GM20000 (cell line): ENCODE results near the gene MEGF6.

Experiments
- DNase-seq: peaks from one replicate; pipeline ENCODE4 v3.0.0; 2012; ENCODE audit warnings: low spot score
- CTCF ChIP-seq: IDR thresholded peaks from 2 replicates; pipeline ENCODE4 v1.5.1; 2012; ENCODE audit warnings: mild to moderate bottlenecking, control low read depth; ENCODE audit errors: extremely low read depth, missing control alignments

The MEGF6 gene

GRCh38 chr1:3509721-3510120 is 101.6 kb downstream of the MEGF6 start:
- no peak for TF ChIP-seq CTCF
- DNase-seq: no peak

GRCh38 chr1:3508757-3509415 is 102.4 kb downstream of the MEGF6 start:
- DNase-seq: no peak
- TF ChIP-seq CTCF: no peak

GRCh38 chr1:3507636-3508275 is 103.6 kb downstream of the MEGF6 start:
- no peak for DNase-seq
- no peak for TF ChIP-seq CTCF

DNA sequence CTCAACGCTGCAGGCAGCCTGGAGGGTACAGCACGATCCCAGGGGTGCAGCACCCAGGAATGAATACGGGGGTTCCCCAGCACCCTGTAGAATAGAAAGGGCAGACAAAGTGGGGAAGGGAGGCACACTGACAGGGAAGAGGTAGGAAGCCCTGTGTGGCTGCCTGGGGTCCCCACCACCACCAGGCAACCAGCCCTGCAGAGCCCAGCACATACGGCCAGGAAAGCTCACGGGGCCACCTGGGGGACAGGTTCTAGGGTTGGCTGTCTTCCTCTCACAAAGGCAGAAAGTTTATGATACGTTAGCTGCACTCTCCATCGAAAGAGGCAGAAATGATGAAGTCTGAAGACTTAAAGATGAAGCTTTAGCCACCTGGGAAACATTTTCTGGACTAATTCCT is 104.4 kb downstream of the MEGF6 start:
- no peak for TF ChIP-seq CTCF
- DNase-seq: no peak

- no peak for DNase-seq
- TF ChIP-seq CTCF: no peak
Observed at GRCh38 chr1:3506041-3506440, 105.3 kb downstream of the MEGF6 start.

DNA sequence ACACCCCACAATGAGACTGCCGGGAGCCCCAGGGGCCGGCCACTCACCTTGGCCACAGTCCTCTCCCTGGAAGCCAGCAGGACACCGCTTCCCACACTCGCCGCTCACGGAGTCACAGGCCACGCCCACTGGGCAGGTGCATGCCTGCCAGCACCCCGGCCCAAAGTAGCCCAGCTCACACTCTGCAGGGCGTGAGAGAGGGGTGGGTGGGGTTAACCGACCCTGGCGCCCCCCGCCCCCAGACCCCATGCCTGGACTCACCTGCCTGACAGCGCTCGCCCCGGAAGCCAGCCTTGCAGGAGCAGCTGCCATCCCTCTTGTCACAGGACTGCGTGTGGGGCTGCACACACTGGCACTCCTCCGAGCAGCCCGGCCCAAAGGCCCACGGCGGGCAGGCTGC is 106.1 kb downstream of the MEGF6 start:
- no peak for DNase-seq
- no peak for TF ChIP-seq CTCF

GRCh38 chr1:3504822-3505153 is 106.5 kb downstream of the MEGF6 start:
- no peak for DNase-seq
- TF ChIP-seq CTCF: no peak
